Adrenal gland (tissue), 5 donors: ENCODE data around the gene NR6A1.

Source experiments
- POLR2A ChIP-seq, 2 donors: fragments of 450-650 bp; IDR thresholded peaks; one replicate each; pipeline ENCODE4 v1.6.1; 2017; ENCODE audit warnings: antibody characterized with exemption in 2 of 2, mild to moderate bottlenecking in 2 of 2, moderate library complexity in 1 of 2
- TF ChIP-seq, protein P1 (sequence below), 6 experiments: fragments of 450-650 bp in 4 of 6; fragments of 200-600 bp in 2 of 6; sonication (generic) in 1 of 6; IDR thresholded peaks; 1 replicate in 5 of 6; 2 replicates in 1 of 6; pipeline versions ENCODE4 v1.5.1 to v1.8.0; 2016 to 2021; ENCODE audit warnings: antibody characterized with exemption in 6 of 6, mild to moderate bottlenecking in 2 of 6, moderate library complexity in 1 of 6
- donor health status: DM: no; HTN: no; CAD: no.

- TF ChIP-seq, protein P1, sequence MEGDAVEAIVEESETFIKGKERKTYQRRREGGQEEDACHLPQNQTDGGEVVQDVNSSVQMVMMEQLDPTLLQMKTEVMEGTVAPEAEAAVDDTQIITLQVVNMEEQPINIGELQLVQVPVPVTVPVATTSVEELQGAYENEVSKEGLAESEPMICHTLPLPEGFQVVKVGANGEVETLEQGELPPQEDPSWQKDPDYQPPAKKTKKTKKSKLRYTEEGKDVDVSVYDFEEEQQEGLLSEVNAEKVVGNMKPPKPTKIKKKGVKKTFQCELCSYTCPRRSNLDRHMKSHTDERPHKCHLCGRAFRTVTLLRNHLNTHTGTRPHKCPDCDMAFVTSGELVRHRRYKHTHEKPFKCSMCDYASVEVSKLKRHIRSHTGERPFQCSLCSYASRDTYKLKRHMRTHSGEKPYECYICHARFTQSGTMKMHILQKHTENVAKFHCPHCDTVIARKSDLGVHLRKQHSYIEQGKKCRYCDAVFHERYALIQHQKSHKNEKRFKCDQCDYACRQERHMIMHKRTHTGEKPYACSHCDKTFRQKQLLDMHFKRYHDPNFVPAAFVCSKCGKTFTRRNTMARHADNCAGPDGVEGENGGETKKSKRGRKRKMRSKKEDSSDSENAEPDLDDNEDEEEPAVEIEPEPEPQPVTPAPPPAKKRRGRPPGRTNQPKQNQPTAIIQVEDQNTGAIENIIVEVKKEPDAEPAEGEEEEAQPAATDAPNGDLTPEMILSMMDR (IDR thresholded peaks at IDR 0.05) = no peak
- TF ChIP-seq POLR2A (IDR thresholded peaks at IDR 0.05) = no peak
Measured at GRCh38 chr9:124749284-124749683, 21.8 kb downstream of the NR6A1 start.
